ENCODE data around the gene SPEM3. TPM values are rescaled to one million over a fixed set of nuclear protein-coding genes. Genes with fewer than 3 reads are reported as not detected.
"Not testable (repeated sequence)": the region's sequence is repeated elsewhere in the genome, so short reads cannot be mapped to it uniquely, and the experiment has no call there.

The SPEM3 gene
- total RNA-seq, 1 experiment from 2014 or later = not detected

- ChIA-PET CTCF (no interaction called here), POLR2A (interaction anchor here (0.6 to 1.1 kb wide), 2 partner anchors 16 to 214 kb away, joined by 3 to 4 read pairs; no protein-coding TSS in a partner anchor)
- peaks cover 34% of the 10 kb centered on the region for H3K36me3 Mint-ChIP-seq (ENCODE audit: insufficient read depth, unreplicated experiment)
- no peak for DNase-seq (ENCODE audit: unreplicated experiment)
- no peak for TF ChIP-seq CTCF (IDR thresholded peaks at IDR 0.05; ENCODE audit: unreplicated experiment)
- H3K27me3 Mint-ChIP-seq (ENCODE audit: insufficient read depth, unreplicated experiment) = no peaks in the 10 kb centered on the region
- H3K4me1 Mint-ChIP-seq (ENCODE audit: insufficient read depth, unreplicated experiment) = peaks cover 11% of the 10 kb centered on the region
- BruUV-seq (replicated peaks) = no TSS peak
- no peak overlapping the region for H3K4me3 Mint-ChIP-seq (ENCODE audit: unreplicated experiment)
- no peak overlapping the region for H3K27ac Mint-ChIP-seq (ENCODE audit: low read depth, unreplicated experiment)
- intact Hi-C loops (cut with micrococcal nuclease) = no loop called here
- H3K9me3 Mint-ChIP-seq (ENCODE audit: unreplicated experiment) = no peaks in the 10 kb centered on the region
Measured at GRCh38 chr17:7471729-7472128, 43.1 kb downstream of the SPEM3 start.

- intact Hi-C loops (cut with micrococcal nuclease); H3K27me3 Mint-ChIP-seq (ENCODE audit: insufficient read depth, unreplicated experiment); H3K4me3 Mint-ChIP-seq (ENCODE audit: unreplicated experiment); DNase-seq (ENCODE audit: unreplicated experiment); H3K9me3 Mint-ChIP-seq (ENCODE audit: unreplicated experiment); H3K27ac Mint-ChIP-seq (ENCODE audit: low read depth, unreplicated experiment); BruUV-seq (replicated peaks): not testable (repeated sequence)
- ChIA-PET CTCF (interaction anchor here (0.6 to 3.2 kb wide), 3 partner anchors 15 to 112 kb away, joined by 4 to 15 read pairs (median 7); no protein-coding TSS in a partner anchor), POLR2A (interaction anchor here (0.7 to 6.9 kb wide), 9 partner anchors 8 to 682 kb away, joined by 3 to 115 read pairs (median 10); partner anchors contain the start of genes FGF11, POLR2A, TMEM102 and TMEM256)
- Mint-ChIP-seq H3K4me1 (ENCODE audit: insufficient read depth, unreplicated experiment) (peaks cover 30% of the 10 kb centered on the region), H3K36me3 (ENCODE audit: insufficient read depth, unreplicated experiment) (peaks cover 25% of the 10 kb centered on the region)
Measured at GRCh38 chr17:7474767-7475166, 46.1 kb downstream of the SPEM3 start.

- no peak for TF ChIP-seq CTCF (IDR thresholded peaks at IDR 0.05; ENCODE audit: unreplicated experiment)
- Mint-ChIP-seq H3K4me1 (ENCODE audit: insufficient read depth, unreplicated experiment) (peaks cover 35% of the 10 kb centered on the region), H3K27ac (ENCODE audit: low read depth, unreplicated experiment) (peak overlapping the region; percentile 76), H3K27me3 (ENCODE audit: insufficient read depth, unreplicated experiment) (no peaks in the 10 kb centered on the region), H3K4me3 (ENCODE audit: unreplicated experiment) (peak overlapping the region; percentile 20), H3K9me3 (ENCODE audit: unreplicated experiment) (no peaks in the 10 kb centered on the region), H3K36me3 (ENCODE audit: insufficient read depth, unreplicated experiment) (peaks cover 25% of the 10 kb centered on the region)
- DNase-seq (ENCODE audit: unreplicated experiment) = no peak
- intact Hi-C loops (cut with micrococcal nuclease) = no loop called here
- ChIA-PET POLR2A (interaction anchor here (0.6 to 6.9 kb wide), 16 partner anchors 9 to 210 kb away, joined by 3 to 115 read pairs (median 8); partner anchors contain the start of genes CHRNB1, FGF11, MPDU1 and POLR2A), CTCF (interaction anchor here (0.6 to 3.2 kb wide), 11 partner anchors 9 to 212 kb away, joined by 3 to 21 read pairs (median 3); partner anchors contain the start of genes TMEM95 and TP53)
- no TSS peak for BruUV-seq (replicated peaks)
Measured at GRCh38 chr17:7475764-7476422, 47.2 kb downstream of the SPEM3 start.

GRCh38 chr17:7476494-7476893 is 47.8 kb downstream of the SPEM3 start:
- H3K27ac Mint-ChIP-seq (ENCODE audit: low read depth, unreplicated experiment) = peak overlapping the region; percentile 76
- DNase-seq (ENCODE audit: unreplicated experiment) = peak; percentile 82
- TF ChIP-seq CTCF (IDR thresholded peaks at IDR 0.05; ENCODE audit: unreplicated experiment) = no peak
- peak overlapping the region; percentile 20 for H3K4me3 Mint-ChIP-seq (ENCODE audit: unreplicated experiment)
- intact Hi-C loops (cut with micrococcal nuclease) = no loop called here
- H3K36me3 Mint-ChIP-seq (ENCODE audit: insufficient read depth, unreplicated experiment) = peaks cover 25% of the 10 kb centered on the region
- no peaks in the 10 kb centered on the region for H3K27me3 Mint-ChIP-seq (ENCODE audit: insufficient read depth, unreplicated experiment)
- CTCF ChIA-PET = interaction anchor here (0.5 to 3.2 kb wide), 11 partner anchors 9 to 641 kb away, joined by 3 to 21 read pairs (median 3); partner anchors contain the start of genes TMEM95 and TP53
- POLR2A ChIA-PET = interaction anchor here (0.7 to 6.9 kb wide), 16 partner anchors 9 to 679 kb away, joined by 3 to 115 read pairs (median 8); partner anchors contain the start of genes CHRNB1, FGF11, MPDU1 and POLR2A
- H3K9me3 Mint-ChIP-seq (ENCODE audit: unreplicated experiment) = no peaks in the 10 kb centered on the region
- no TSS peak for BruUV-seq (replicated peaks)
- H3K4me1 Mint-ChIP-seq (ENCODE audit: insufficient read depth, unreplicated experiment) = peaks cover 35% of the 10 kb centered on the region
